Measurements from ENCODE around the gene TUFM. TPM values are rescaled to one million over a fixed set of nuclear protein-coding genes. Genes with fewer than 3 reads are reported as not detected.
"Not testable (repeated sequence)": the region's sequence is repeated elsewhere in the genome, so short reads cannot be mapped to it uniquely, and the experiment has no call there.

TUFM gene
- polyA plus RNA-seq, 1 experiment: 107 TPM

- POLR2A ChIA-PET: interaction anchor here (0.7 to 2.3 kb wide), 3 partner anchors 32 to 102 kb away, joined by 3 to 15 read pairs (median 3); partner anchors contain the start of gene SH2B1
- peak overlapping the region; percentile 98 for H3K27ac ChIP-seq (ENCODE audit: low read depth, low read length)
- H3K27me3 ChIP-seq (ENCODE audit: control insufficient read depth, insufficient read depth, low read length): no peaks in the 10 kb centered on the region
- CTCF ChIA-PET: interaction anchor here (1.3 to 1.8 kb wide), 2 partner anchors 14 to 121 kb away, joined by 3 to 4 read pairs; no protein-coding TSS in a partner anchor
- DNase-seq (ENCODE audit: low read depth, low spot score): peak; percentile 97
- peak overlapping the region; percentile 98 for H3K4me3 ChIP-seq (ENCODE audit: low read depth, low read length)
- 0 out of 2 replicates have a peak, but pooled peaks have one; percentile 9 for TF ChIP-seq CTCF (IDR thresholded peaks at IDR 0.05; ENCODE audit: low read depth, low read length)
- H3K9me3 ChIP-seq (ENCODE audit: control insufficient read depth, insufficient read depth, low read length): no peaks in the 10 kb centered on the region; the same call in 1 of the 2 replicates
Observed at GRCh38 chr16:28823873-28824716, 22.1 kb downstream of the TUFM start.

- Histone ChIP-seq H3K9me3 (ENCODE audit: control insufficient read depth, insufficient read depth, low read length) (no peaks in the 10 kb centered on the region; the same call in 1 of the 2 replicates), H3K4me3 (ENCODE audit: low read depth, low read length) (peak overlapping the region; percentile 98), H3K27ac (ENCODE audit: low read depth, low read length) (peak overlapping the region; percentile 39), H3K27me3 (ENCODE audit: control insufficient read depth, insufficient read depth, low read length) (no peaks in the 10 kb centered on the region)
- CTCF ChIA-PET: interaction anchor here (0.6 to 1.8 kb wide), 3 partner anchors 110 to 1041 kb away, joined by 3 to 5 read pairs (median 4); no protein-coding TSS in a partner anchor
- no peak for DNase-seq (ENCODE audit: low read depth, low spot score)
- no peak for TF ChIP-seq CTCF (IDR thresholded peaks at IDR 0.05; ENCODE audit: low read depth, low read length)
- POLR2A ChIA-PET: interaction anchor here (0.6 to 2.3 kb wide), 7 partner anchors 22 to 1360 kb away, joined by 3 to 15 read pairs (median 3); partner anchors contain the start of genes CORO1A, SH2B1 and TUFM
Observed at GRCh38 chr16:28823291-28823872, 22.8 kb downstream of the TUFM start.

- DNase-seq (ENCODE audit: low read depth, low spot score): peak; percentile 93
- H3K27me3 ChIP-seq (ENCODE audit: control insufficient read depth, insufficient read depth, low read length): no peaks in the 10 kb centered on the region
- no peak for TF ChIP-seq CTCF (IDR thresholded peaks at IDR 0.05; ENCODE audit: low read depth, low read length)
- H3K4me3 ChIP-seq (ENCODE audit: low read depth, low read length): peak within 1 kb of the TSS; percentile 98
- H3K9me3 ChIP-seq (ENCODE audit: control insufficient read depth, insufficient read depth, low read length): no peaks in the 10 kb centered on the region; the same call in 1 of the 2 replicates
- ChIA-PET POLR2A (interaction anchor here (0.6 to 2.3 kb wide), 6 partner anchors 23 to 1361 kb away, joined by 3 to 15 read pairs (median 3); partner anchors contain the start of genes CORO1A, SH2B1 and TUFM), CTCF (interaction anchor here (0.6 to 2.1 kb wide), 3 partner anchors 111 to 1042 kb away, joined by 3 to 10 read pairs (median 5); no protein-coding TSS in a partner anchor)
- H3K27ac ChIP-seq (ENCODE audit: low read depth, low read length): peak within 1 kb of the TSS; percentile 94
Observed at GRCh38 chr16:28822520-28823290, 23.4 kb downstream of the TUFM start, which contains the start of gene ATXN2L. Gene ATXN2L (plus strand): TSS chr16:28822999. CDS start chr16:28823260, 261 bp downstream.

GRCh38 chr16:28821874-28822519 is 24.2 kb downstream of the TUFM start:
- peak overlapping the region; percentile 98 for H3K4me3 ChIP-seq (ENCODE audit: low read depth, low read length)
- H3K27ac ChIP-seq (ENCODE audit: low read depth, low read length): peak overlapping the region; percentile 94
- CTCF ChIA-PET: interaction anchor here (0.6 to 2.1 kb wide), 2 partner anchors 123 to 603 kb away, joined by 3 to 10 read pairs; no protein-coding TSS in a partner anchor
- no peaks in the 10 kb centered on the region; the same call in 1 of the 2 replicates for H3K9me3 ChIP-seq (ENCODE audit: control insufficient read depth, insufficient read depth, low read length)
- POLR2A ChIA-PET: interaction anchor here (0.6 to 2.3 kb wide), 5 partner anchors 9 to 42 kb away, joined by 3 to 15 read pairs (median 3); partner anchors contain the start of genes SH2B1 and TUFM
- DNase-seq (ENCODE audit: low read depth, low spot score): no peak
- H3K27me3 ChIP-seq (ENCODE audit: control insufficient read depth, insufficient read depth, low read length): no peaks in the 10 kb centered on the region
- TF ChIP-seq CTCF (IDR thresholded peaks at IDR 0.05; ENCODE audit: low read depth, low read length): no peak

GRCh38 chr16:28820546-28820945 is 25.6 kb downstream of the TUFM start:
- H3K27ac ChIP-seq (ENCODE audit: low read depth, low read length); POLR2A ChIA-PET: not testable (repeated sequence)
- CTCF ChIA-PET: interaction anchor here (2.1 kb wide), 1 partner anchor 125 kb away, joined by 10 read pairs; no protein-coding TSS in a partner anchor

More at GRCh38 chr16:28820546-28820945, 25.6 kb downstream of the TUFM start:
- not testable (repeated sequence) for DNase-seq (ENCODE audit: low read depth, low spot score); H3K4me3 ChIP-seq (ENCODE audit: low read depth, low read length); H3K27me3 ChIP-seq (ENCODE audit: control insufficient read depth, insufficient read depth, low read length); H3K9me3 ChIP-seq (ENCODE audit: control insufficient read depth, insufficient read depth, low read length)

Data from AG04450 (cell line).